ENCODE results near the gene TSHR.
"Not testable (repeated sequence)": the region's sequence is repeated elsewhere in the genome, so short reads cannot be mapped to it uniquely, and the experiment has no call there.

The TSHR gene

GRCh38 chr14:81091139-81091538 lies 135.7 kb downstream of the TSHR start:
- no peak for DNase-seq

GRCh38 chr14:81091660-81092059 lies 136.2 kb downstream of the TSHR start:
- DNase-seq = no peak

GRCh38 chr14:81093651-81094050 lies 138.2 kb downstream of the TSHR start:
- DNase-seq = no peak

- no peak for DNase-seq
These were observed 140.1 kb downstream of the TSHR start for GRCh38 chr14:81095539-81095938.

- no peak for DNase-seq
These were observed 141.2 kb downstream of the TSHR start for GRCh38 chr14:81096656-81097055.

GRCh38 chr14:81102217-81102616 lies 146.8 kb downstream of the TSHR start:
- DNase-seq = no peak

GRCh38 chr14:81103443-81103842 lies 148.0 kb downstream of the TSHR start:
- no peak for DNase-seq

- DNase-seq = no peak
These were observed 150.0 kb downstream of the TSHR start for GRCh38 chr14:81105378-81105777.

- no peak for DNase-seq
These were observed 150.5 kb downstream of the TSHR start for GRCh38 chr14:81105961-81106360.

- DNase-seq = no peak
These were observed 154.8 kb downstream of the TSHR start for GRCh38 chr14:81110186-81110585.

- DNase-seq = no peak
These were observed 157.8 kb downstream of the TSHR start for GRCh38 chr14:81113176-81113575.

- DNase-seq = not testable (repeated sequence)
These were observed 158.8 kb downstream of the TSHR start for GRCh38 chr14:81113945-81114820.

GRCh38 chr14:81120501-81120900 lies 165.1 kb downstream of the TSHR start:
- no peak for DNase-seq

GRCh38 chr14:81122326-81122725 lies 166.9 kb downstream of the TSHR start:
- DNase-seq = no peak

- DNase-seq = no peak
These were observed 168.4 kb downstream of the TSHR start for GRCh38 chr14:81123811-81124210.

GRCh38 chr14:81125536-81125935 lies 170.1 kb downstream of the TSHR start:
- DNase-seq = no peak

- DNase-seq = no peak
These were observed 172.4 kb downstream of the TSHR start for GRCh38 chr14:81127785-81128184.

GRCh38 chr14:81129242-81129641 lies 173.8 kb downstream of the TSHR start:
- no peak for DNase-seq

- DNase-seq = no peak
These were observed 177.0 kb downstream of the TSHR start for GRCh38 chr14:81132468-81132867.

- DNase-seq = no peak
These were observed 178.0 kb downstream of the TSHR start for GRCh38 chr14:81133400-81133799.

- no peak for DNase-seq
These were observed 181.9 kb downstream of the TSHR start for GRCh38 chr14:81137316-81137715.

GRCh38 chr14:81138429-81138828 lies 183.0 kb downstream of the TSHR start:
- no peak for DNase-seq

- DNase-seq = no peak
These were observed 186.0 kb downstream of the TSHR start for GRCh38 chr14:81141426-81141825.

GRCh38 chr14:81143793-81144192 lies 188.4 kb downstream of the TSHR start:
- no peak for DNase-seq
